Liver (tissue), 10 donors: ENCODE measurements around the gene DYNLT1. TPM values are rescaled to one million over a fixed set of nuclear protein-coding genes. Genes with fewer than 3 reads are reported as not detected.

ENCODE experiments used
- DNase-seq: peaks from one replicate; pipeline ENCODE4 v3.0.0-alpha.2; 2017; ENCODE audit warnings: low spot score
- H3K27ac ChIP-seq, 2 donors: one replicate each; pipeline ENCODE4 v1.7.0; 2013; ENCODE audit warnings: inconsistent platforms in 2 of 2, low read length in 2 of 2, control low read depth in 1 of 2, low read depth in 1 of 2, mild to moderate bottlenecking in 1 of 2
- H3K27me3 ChIP-seq, 4 donors: one replicate each; pipeline versions ENCODE4 v1.6.1 to v1.7.0; 2013; ENCODE audit warnings: low read length in 3 of 4, inconsistent platforms in 1 of 4, mild to moderate bottlenecking in 1 of 4, moderate library complexity in 1 of 4; ENCODE audit not compliant: control insufficient read depth in 4 of 4, insufficient read depth in 4 of 4
- H3K36me3 ChIP-seq, 4 donors: one replicate each; pipeline versions ENCODE4 v1.6.1 to v1.7.0; 2013; ENCODE audit warnings: low read length in 3 of 4, mild to moderate bottlenecking in 3 of 4, low read depth in 1 of 4, moderate library complexity in 1 of 4; ENCODE audit not compliant: control insufficient read depth in 4 of 4, insufficient read depth in 3 of 4
- H3K4me1 ChIP-seq, 4 donors: one replicate each; pipeline versions ENCODE4 v1.6.1 to v1.7.0; 2013; ENCODE audit warnings: low read length in 3 of 4, mild to moderate bottlenecking in 3 of 4, moderate library complexity in 1 of 4; ENCODE audit not compliant: control insufficient read depth in 4 of 4, insufficient read depth in 4 of 4
- H3K4me3 ChIP-seq, 3 donors: one replicate each; pipeline versions ENCODE4 v1.6.1 to v1.7.0; 2013; ENCODE audit warnings: low read length in 3 of 3, control low read depth in 1 of 3, low read depth in 1 of 3, mild to moderate bottlenecking in 1 of 3
- H3K9ac ChIP-seq, 2 donors: one replicate each; pipeline ENCODE4 v1.7.0; 2013; ENCODE audit warnings: low read length in 2 of 2, mild to moderate bottlenecking in 2 of 2, moderate library complexity in 2 of 2, control low read depth in 1 of 2, low read depth in 1 of 2
- H3K9me3 ChIP-seq, 4 donors: one replicate each; pipeline versions ENCODE4 v1.6.1 to v1.7.0; 2013; ENCODE audit warnings: low read length in 3 of 4; ENCODE audit not compliant: control insufficient read depth in 4 of 4
- HNF4A ChIP-seq, 2 donors: conservative IDR thresholded peaks; 2 replicates each; pipeline ENCODE4 v1.6.1; 2016; ENCODE audit warnings: antibody characterized with exemption in 2 of 2, mild to moderate bottlenecking in 2 of 2
- JUND ChIP-seq, 2 donors: IDR thresholded peaks; 2 replicates each; pipeline ENCODE4 v1.6.1; 2016; ENCODE audit warnings: antibody characterized with exemption in 2 of 2
- RAD21 ChIP-seq, 2 donors: IDR thresholded peaks; 2 replicates each; pipeline ENCODE4 v1.6.1; 2016; ENCODE audit warnings: antibody characterized with exemption in 2 of 2, mild to moderate bottlenecking in 2 of 2
- RXRA ChIP-seq, 2 donors: IDR thresholded peaks; 2 replicates each; pipeline ENCODE4 v1.6.1; 2017 to 2018; ENCODE audit warnings: antibody characterized with exemption in 2 of 2, mild to moderate bottlenecking in 1 of 2
- WGBS: extraction: QIAGEN DNeasy Blood & Tissue Kit; methylation state at CpG from one replicate; pipeline ENCODE4 v1.1.7; 2013; 5-methylcytosine and 5-hydroxymethylcytosine counted together
- polyA plus RNA-seq, 2 donors: library from polyadenylated mRNA; stranded (reverse) in 1 of 2; unstranded in 1 of 2; fragments of 200-250 nt in 1 of 2; fragments of >200 nt in 1 of 2; fragmentation: Nextera tagmentation in 1 of 2; extraction: Ambion mirVana in 1 of 2; gene quantifications; one replicate each; pipeline versions ENCODE4 v1.2.1 to v1.2.3, GENCODE V29; 2013 to 2015
- small RNA-seq: library from RNA; depleted of rRNA; stranded (forward); fragments of <200 nt; gene quantifications from one replicate; pipeline ENCODE3, GENCODE V24; 2014
- total RNA-seq, 2 donors: library from RNA; depleted of rRNA; stranded (reverse); fragments of >200 nt; gene quantifications; one replicate each; pipeline ENCODE4 v1.2.3, GENCODE V29; 2014
- TF ChIP-seq, protein P1 (sequence below): IDR thresholded peaks from 2 replicates; pipeline ENCODE4 v1.6.1; 2016; ENCODE audit warnings: antibody characterized with exemption
- TF ChIP-seq, protein P2 (sequence below): IDR thresholded peaks from 2 replicates; pipeline ENCODE4 v1.6.1; 2016; ENCODE audit warnings: antibody characterized with exemption
- TF ChIP-seq, protein P3 (sequence below): IDR thresholded peaks from 2 replicates; pipeline ENCODE4 v1.6.1; 2016; ENCODE audit warnings: antibody characterized with exemption, mild to moderate bottlenecking
- donor health status: healthy.
- donor health status: healthy.
- donor health status: healthy.
- donor health status: healthy.
- donor health status: healthy.

Gene DYNLT1
- total and polyA plus RNA-seq, 4 donors, result 17.7 to 86.9 (median 38.3) TPM

DNA sequence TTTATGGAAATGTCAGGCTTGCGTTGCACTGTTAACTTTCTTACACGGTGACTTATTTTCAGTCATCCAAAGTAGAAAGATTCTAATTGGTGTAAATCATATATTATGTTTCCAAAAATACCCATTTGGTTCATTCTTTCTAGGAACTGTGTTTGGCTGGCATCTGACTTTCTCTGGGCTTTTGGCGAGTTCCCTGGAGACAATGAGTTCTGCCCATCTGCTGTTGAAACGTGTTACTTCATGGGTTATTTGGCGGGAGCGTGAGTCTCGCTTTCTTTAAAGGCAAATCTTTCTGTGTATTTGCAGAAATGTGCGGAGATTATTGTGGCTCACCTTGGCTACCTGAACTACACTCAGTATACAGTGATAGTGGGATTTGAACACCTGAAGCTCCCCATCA is 55.2 kb downstream of the DYNLT1 start (continued):
- TF ChIP-seq, protein P1, sequence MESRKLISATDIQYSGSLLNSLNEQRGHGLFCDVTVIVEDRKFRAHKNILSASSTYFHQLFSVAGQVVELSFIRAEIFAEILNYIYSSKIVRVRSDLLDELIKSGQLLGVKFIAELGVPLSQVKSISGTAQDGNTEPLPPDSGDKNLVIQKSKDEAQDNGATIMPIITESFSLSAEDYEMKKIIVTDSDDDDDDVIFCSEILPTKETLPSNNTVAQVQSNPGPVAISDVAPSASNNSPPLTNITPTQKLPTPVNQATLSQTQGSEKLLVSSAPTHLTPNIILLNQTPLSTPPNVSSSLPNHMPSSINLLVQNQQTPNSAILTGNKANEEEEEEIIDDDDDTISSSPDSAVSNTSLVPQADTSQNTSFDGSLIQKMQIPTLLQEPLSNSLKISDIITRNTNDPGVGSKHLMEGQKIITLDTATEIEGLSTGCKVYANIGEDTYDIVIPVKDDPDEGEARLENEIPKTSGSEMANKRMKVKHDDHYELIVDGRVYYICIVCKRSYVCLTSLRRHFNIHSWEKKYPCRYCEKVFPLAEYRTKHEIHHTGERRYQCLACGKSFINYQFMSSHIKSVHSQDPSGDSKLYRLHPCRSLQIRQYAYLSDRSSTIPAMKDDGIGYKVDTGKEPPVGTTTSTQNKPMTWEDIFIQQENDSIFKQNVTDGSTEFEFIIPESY, result no peak

DNA sequence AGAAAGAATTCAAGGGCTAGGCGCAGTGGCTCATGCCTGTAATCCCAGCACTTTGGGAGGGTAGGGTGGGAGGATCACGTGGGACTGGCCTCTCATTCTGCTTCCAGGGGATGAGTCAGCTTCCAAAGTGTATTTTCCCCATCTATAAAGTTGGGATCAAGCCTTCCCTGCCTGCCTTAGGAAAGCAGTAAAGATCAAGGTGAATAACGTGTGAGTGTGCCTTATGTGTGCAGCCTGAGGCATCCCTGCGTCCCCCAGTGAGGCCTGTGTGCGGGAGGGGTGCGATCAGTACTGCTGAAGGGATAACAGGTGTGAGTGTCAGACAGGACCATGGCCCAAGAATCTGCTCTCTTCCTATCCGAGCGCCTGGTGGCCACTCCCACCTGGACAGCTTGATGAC is 57.9 kb downstream of the DYNLT1 start:
- 98% methylated on average over 8 of the region's 8 CpGs for WGBS
- Histone ChIP-seq H3K9me3 (no peaks in the 10 kb centered on the region), H3K9ac (no peak overlapping the region), H3K4me3 (no peak overlapping the region), H3K36me3 (peaks cover 23 to 56% (median 40%) of the 10 kb centered on the region in 4 donors), H3K27ac (no peak overlapping the region), H3K27me3 (no peaks in the 10 kb centered on the region), H3K4me1 (no peaks in the 10 kb centered on the region)
- TF ChIP-seq, protein P2, sequence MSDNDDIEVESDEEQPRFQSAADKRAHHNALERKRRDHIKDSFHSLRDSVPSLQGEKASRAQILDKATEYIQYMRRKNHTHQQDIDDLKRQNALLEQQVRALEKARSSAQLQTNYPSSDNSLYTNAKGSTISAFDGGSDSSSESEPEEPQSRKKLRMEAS, result no peak
- TF ChIP-seq, protein P1, result no peak
- TF ChIP-seq RAD21 (IDR thresholded peaks at IDR 0.05) (no peak), JUND (IDR thresholded peaks at IDR 0.05) (no peak), HNF4A (conservative IDR thresholded peaks at IDR 0.05) (no peak), RXRA (IDR thresholded peaks at IDR 0.05) (no peak)
- TF ChIP-seq, protein P3, sequence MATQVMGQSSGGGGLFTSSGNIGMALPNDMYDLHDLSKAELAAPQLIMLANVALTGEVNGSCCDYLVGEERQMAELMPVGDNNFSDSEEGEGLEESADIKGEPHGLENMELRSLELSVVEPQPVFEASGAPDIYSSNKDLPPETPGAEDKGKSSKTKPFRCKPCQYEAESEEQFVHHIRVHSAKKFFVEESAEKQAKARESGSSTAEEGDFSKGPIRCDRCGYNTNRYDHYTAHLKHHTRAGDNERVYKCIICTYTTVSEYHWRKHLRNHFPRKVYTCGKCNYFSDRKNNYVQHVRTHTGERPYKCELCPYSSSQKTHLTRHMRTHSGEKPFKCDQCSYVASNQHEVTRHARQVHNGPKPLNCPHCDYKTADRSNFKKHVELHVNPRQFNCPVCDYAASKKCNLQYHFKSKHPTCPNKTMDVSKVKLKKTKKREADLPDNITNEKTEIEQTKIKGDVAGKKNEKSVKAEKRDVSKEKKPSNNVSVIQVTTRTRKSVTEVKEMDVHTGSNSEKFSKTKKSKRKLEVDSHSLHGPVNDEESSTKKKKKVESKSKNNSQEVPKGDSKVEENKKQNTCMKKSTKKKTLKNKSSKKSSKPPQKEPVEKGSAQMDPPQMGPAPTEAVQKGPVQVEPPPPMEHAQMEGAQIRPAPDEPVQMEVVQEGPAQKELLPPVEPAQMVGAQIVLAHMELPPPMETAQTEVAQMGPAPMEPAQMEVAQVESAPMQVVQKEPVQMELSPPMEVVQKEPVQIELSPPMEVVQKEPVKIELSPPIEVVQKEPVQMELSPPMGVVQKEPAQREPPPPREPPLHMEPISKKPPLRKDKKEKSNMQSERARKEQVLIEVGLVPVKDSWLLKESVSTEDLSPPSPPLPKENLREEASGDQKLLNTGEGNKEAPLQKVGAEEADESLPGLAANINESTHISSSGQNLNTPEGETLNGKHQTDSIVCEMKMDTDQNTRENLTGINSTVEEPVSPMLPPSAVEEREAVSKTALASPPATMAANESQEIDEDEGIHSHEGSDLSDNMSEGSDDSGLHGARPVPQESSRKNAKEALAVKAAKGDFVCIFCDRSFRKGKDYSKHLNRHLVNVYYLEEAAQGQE, result no peak
- DNase-seq, result no peak

Small RNA genes lying within 50 kb of the gene (small RNA-seq; reads per million reads assigned to genes)
- gene MIR7161, result not detected

Other genes starting within 250 kb of the DYNLT1 start
- 10 to 100 TPM; 15.5 to 15.6 TPM for gene TMEM181, start 84.7 kb downstream of the DYNLT1 start, total RNA-seq
- gene TMEM181, start 84.7 kb downstream of the DYNLT1 start, polyA plus RNA-seq, result 1 to 10 TPM; 6.4 to 9.7 TPM
- gene SYTL3, start 5.3 kb upstream of the DYNLT1 start, total RNA-seq, result 1 to 10 TPM in 1 of 2 donors, under 1 TPM in 1; 0.28 to 1.7 TPM
- under 1 TPM; 0.40 to 0.62 TPM for gene SYTL3, start 5.3 kb upstream of the DYNLT1 start, polyA plus RNA-seq
- gene EZR, start 174.6 kb upstream of the DYNLT1 start, total RNA-seq, result 10 to 100 TPM; 22.4 to 28.5 TPM
- gene EZR, start 174.6 kb upstream of the DYNLT1 start, polyA plus RNA-seq, result 10 to 100 TPM; 22.0 to 35.4 TPM